SK-N-SH (cell line): ENCODE measurements around the gene IGF2BP3. TPM values are rescaled to one million over a fixed set of nuclear protein-coding genes. Genes with fewer than 3 reads are reported as not detected.
A peak's percentile ranks its signal among the peaks of the same experiment; 100 is the strongest.

Experiments used
- CTCF ChIA-PET: fragments of 300-600, 350-600 bp; formaldehyde crosslinking; extraction: SDS; loops from one replicate; lab custom pipeline; 2021; lab: Yijun Ruan, JAX
- POLR2A ChIA-PET: fragments of 350-600 bp; sonication (Branson Sonifier 250); formaldehyde crosslinking; extraction: SDS; loops from one replicate; lab custom pipeline; 2020; ENCODE audit warnings: antibody characterized with exemption, inconsistent platforms; lab: Yijun Ruan, JAX
- DNase-seq: peaks from one replicate; pipeline ENCODE4 v3.0.0; 2012
- H2AFZ ChIP-seq: fragments of 200-600 bp; sonication (generic); 2 replicates; pipeline ENCODE4 v1.8.1; 2016; ENCODE audit warnings: antibody characterized with exemption, mild to moderate bottlenecking, low read depth
- H3F3A ChIP-seq: fragments of 200-600 bp; sonication (generic); replicated peaks from 2 replicates; pipeline ENCODE3; 2016; ENCODE audit warnings: antibody characterized with exemption, mild to moderate bottlenecking; ENCODE audit not compliant: insufficient read depth
- H3K27ac ChIP-seq, 2 experiments: fragments of 200-500 bp in 1 of 2; fragments of 200-600 bp in 1 of 2; sonication (Bioruptor generic) in 1 of 2; sonication (generic), shearing (Covaris generic) in 1 of 2; 2 replicates each; pipeline versions ENCODE4 v1.5.1 to v1.6.1; 2014 to 2016; ENCODE audit warnings: low read depth in 2 of 2, inconsistent platforms in 1 of 2, low read length in 1 of 2, mild to moderate bottlenecking in 1 of 2, mixed read lengths in 1 of 2
- H3K27me3 ChIP-seq: fragments of 200-600 bp; sonication (generic), shearing (Covaris generic); 2 replicates; pipeline ENCODE4 v1.6.1; 2016; ENCODE audit warnings: mixed run types; ENCODE audit not compliant: insufficient read depth
- H3K36me3 ChIP-seq, 2 experiments: fragments of 200-500 bp in 1 of 2; fragments of 200-600 bp in 1 of 2; sonication (Bioruptor generic) in 1 of 2; sonication (generic) in 1 of 2; replicated peaks in 1 of 2; 2 replicates each; pipeline versions ENCODE3 to v1.5.1; 2014 to 2016; ENCODE audit warnings: low read length in 1 of 2, mild to moderate bottlenecking in 1 of 2; ENCODE audit not compliant: insufficient read depth in 2 of 2, control insufficient read depth in 1 of 2
- H3K4me1 ChIP-seq, 2 experiments: fragments of 200-500 bp in 1 of 2; fragments of 200-600 bp in 1 of 2; sonication (Bioruptor generic) in 1 of 2; sonication (generic), shearing (Covaris generic) in 1 of 2; 2 replicates each; pipeline versions ENCODE4 v1.5.1 to v1.6.1; 2014 to 2016; ENCODE audit warnings: low read depth in 1 of 2, low read length in 1 of 2, mixed run types in 1 of 2; ENCODE audit not compliant: insufficient read depth in 2 of 2, control insufficient read depth in 1 of 2
- H3K4me2 ChIP-seq: fragments of 200-600 bp; sonication (generic), shearing (Covaris generic); 2 replicates; pipeline ENCODE4 v1.6.1; 2017; ENCODE audit warnings: mixed run types
- H3K4me3 ChIP-seq, 2 experiments: fragments of 200-500 bp in 1 of 2; fragments of 200-600 bp in 1 of 2; sonication (Bioruptor generic) in 1 of 2; sonication (generic), shearing (Covaris generic) in 1 of 2; 2 replicates each; pipeline versions ENCODE4 v1.5.1 to v1.8.1; 2014 to 2016; ENCODE audit warnings: low read depth in 2 of 2, inconsistent platforms in 1 of 2, low read length in 1 of 2, mild to moderate bottlenecking in 1 of 2, mixed read lengths in 1 of 2, moderate library complexity in 1 of 2
- H3K79me2 ChIP-seq: fragments of 200-600 bp; sonication (generic); 2 replicates; pipeline ENCODE4 v1.8.1; 2017; ENCODE audit warnings: mild to moderate bottlenecking; ENCODE audit not compliant: insufficient read depth
- H3K9ac ChIP-seq: fragments of 200-600 bp; sonication (generic); 2 replicates; pipeline ENCODE4 v1.6.1; 2017; ENCODE audit warnings: mixed run types
- H3K9me2 ChIP-seq: fragments of 200-600 bp; sonication (generic); 2 replicates; pipeline ENCODE4 v1.6.1; 2017; ENCODE audit warnings: mixed run types
- H3K9me3 ChIP-seq: fragments of 200-600 bp; sonication (generic); 2 replicates; pipeline ENCODE4 v1.6.1; 2017; ENCODE audit warnings: mixed run types, mild to moderate bottlenecking, moderate library complexity
- H4K20me1 ChIP-seq: fragments of 200-600 bp; sonication (generic); 2 replicates; pipeline ENCODE4 v1.6.1; 2017; ENCODE audit warnings: mild to moderate bottlenecking, mixed run types; ENCODE audit not compliant: insufficient read depth
- CHD2 ChIP-seq: fragments of 150-350 bp; IDR thresholded peaks from 2 replicates; pipeline ENCODE4 v1.6.1; 2018; ENCODE audit warnings: low read length; ENCODE audit not compliant: partially characterized antibody
- CTCF ChIP-seq: fragments of 200-600 bp; sonication (generic); IDR thresholded peaks from 2 replicates; pipeline ENCODE4 v1.6.1; 2017; ENCODE audit warnings: antibody characterized with exemption, mild to moderate bottlenecking, moderate library complexity
- EP300 ChIP-seq, 2 experiments: IDR thresholded peaks; 2 replicates each; pipeline versions ENCODE4 v1.4.0 to v1.6.1; 2012; ENCODE audit warnings: borderline replicate concordance in 1 of 2, low read depth in 1 of 2, low read length in 1 of 2
- FOXJ3 ChIP-seq: sonication (generic); formaldehyde crosslinking; IDR thresholded peaks from 2 replicates; pipeline ENCODE4 v1.5.1; 2020; ENCODE audit warnings: mild to moderate bottlenecking, missing genetic modification reagents
- GABPA ChIP-seq: IDR thresholded peaks from 2 replicates; pipeline ENCODE4 v1.4.0; 2012; ENCODE audit warnings: low read depth, mild to moderate bottlenecking
- NRF1 ChIP-seq: IDR thresholded peaks from 2 replicates; pipeline ENCODE4 v1.6.1; 2012; ENCODE audit warnings: low read depth, mild to moderate bottlenecking, low read length
- POLR2AphosphoS5 ChIP-seq: IDR thresholded peaks from 2 replicates; pipeline ENCODE4 v1.6.1; 2012; ENCODE audit warnings: low read depth, low read length
- RAD21 ChIP-seq: IDR thresholded peaks from 2 replicates; pipeline ENCODE4 v1.6.1; 2012; ENCODE audit warnings: mild to moderate bottlenecking, low read length
- RCOR1 ChIP-seq: fragments of 150-350 bp; IDR thresholded peaks from 2 replicates; pipeline ENCODE4 v1.6.1; 2017; ENCODE audit warnings: antibody characterized with exemption, low read length
- RFX5 ChIP-seq: IDR thresholded peaks from 2 replicates; pipeline ENCODE4 v1.6.1; 2012; ENCODE audit warnings: mild to moderate bottlenecking, improper control_type of control experiment, low read length
- SIN3A ChIP-seq: IDR thresholded peaks from 2 replicates; pipeline ENCODE4 v1.6.1; 2012; ENCODE audit warnings: low read depth, mild to moderate bottlenecking, low read length, moderate library complexity, borderline replicate concordance
- SMC3 ChIP-seq: IDR thresholded peaks from 2 replicates; pipeline ENCODE4 v1.6.1; 2012; ENCODE audit warnings: low read depth, low read length, improper control_type of control experiment
- TCF12 ChIP-seq: IDR thresholded peaks from 2 replicates; pipeline ENCODE4 v1.4.0; 2012
- USF1 ChIP-seq: IDR thresholded peaks from 2 replicates; pipeline ENCODE4 v1.4.0; 2012; ENCODE audit warnings: low read depth, borderline replicate concordance
- USF2 ChIP-seq: fragments of 150-350 bp; IDR thresholded peaks from 2 replicates; pipeline ENCODE4 v1.6.1; 2017; ENCODE audit warnings: antibody characterized with exemption, low read length, low read depth, borderline replicate concordance
- WGBS: methylation state at CpG from one replicate; pipeline ENCODE4 v1.1.6; 2017; ENCODE audit warnings: low lambda C conversion rate; 5-methylcytosine and 5-hydroxymethylcytosine counted together
- polyA plus RNA-seq, 3 experiments: library from polyadenylated mRNA; depleted of rRNA; stranded (reverse); fragments of >200 nt; gene quantifications; 2 replicates each; pipeline ENCODE4 v1.2.3, GENCODE V29; 2012

The IGF2BP3 gene
- polyA plus RNA-seq, 1 of the 3 experiments (the other 2 are of a cell fraction) = 34.4 TPM

GRCh38 chr7:23299770-23300300 lies 170.5 kb downstream of the IGF2BP3 start:
- POLR2A ChIA-PET = interaction anchor here (1.5 kb wide), 1 partner anchor 9 kb away, joined by 4 read pairs; no protein-coding TSS in a partner anchor

GRCh38 chr7:23298885-23299769 lies 171.2 kb downstream of the IGF2BP3 start, which contains the start of gene MALSU1:
MALSU1 (plus strand) TSS chr7:23299339; CDS start chr7:23299353, 14 bp downstream.
- peak within 1 kb of the TSS; percentile 97 for H3K4me2 ChIP-seq
- CTCF ChIA-PET = interaction anchor here (1.0 to 2.7 kb wide), 4 partner anchors 22 to 114 kb away, joined by 3 to 8 read pairs (median 6); no protein-coding TSS in a partner anchor
- TF ChIP-seq POLR2AphosphoS5 = peak; percentile 97
- TF ChIP-seq RAD21 = no peak; the same call in 1 of the 2 replicates
- TF ChIP-seq FOXJ3 (CRISPR knock-in tag) = 0 out of 2 replicates have a peak, but pooled peaks have one; percentile 32
- TF ChIP-seq USF1 = no peak
- TF ChIP-seq CHD2 = peak; percentile 79
- TF ChIP-seq RFX5 = no peak
- TF ChIP-seq NRF1 = peak; percentile 70
- no peak for TF ChIP-seq USF2
- TF ChIP-seq SIN3A = peak; percentile 80
- peak; percentile 85 for TF ChIP-seq GABPA
- 0 out of 2 replicates have a peak, but pooled peaks have one; percentile 13 for TF ChIP-seq TCF12
- 0 out of 2 replicates have a peak, but pooled peaks have one; percentile 5 for TF ChIP-seq CTCF
- no peak; a peak in 1 of 4 replicates for TF ChIP-seq EP300 (IDR thresholded peaks at IDR 0.05; ENCODE audit: borderline replicate concordance in 1 of 2, low read depth in 1 of 2, low read length in 1 of 2)

More at GRCh38 chr7:23299770-23300300, 170.5 kb downstream of the IGF2BP3 start:
- H3K9ac ChIP-seq = peak overlapping the region; percentile 91
- peaks cover 7% of the 10 kb centered on the region for H3F3A ChIP-seq
- peak overlapping the region; percentile 97 for H3K4me2 ChIP-seq
- peak overlapping the region; percentile 74 to 77 for H3K27ac ChIP-seq
- no peaks in the 10 kb centered on the region for H3K27me3 ChIP-seq
- CTCF ChIA-PET = interaction anchor here (1.4 to 2.7 kb wide), 3 partner anchors 24 to 115 kb away, joined by 4 to 8 read pairs (median 7); no protein-coding TSS in a partner anchor
- TF ChIP-seq CTCF (no peak), RCOR1 (no peak), POLR2AphosphoS5 (no peak), SMC3 (no peak)
- H3K79me2 ChIP-seq = peaks cover 57% of the 10 kb centered on the region
- peaks cover 10 to 39% of the 10 kb centered on the region in 2 experiments for H3K36me3 ChIP-seq
- H2AFZ ChIP-seq = peak overlapping the region; percentile 89
- DNase-seq = peak; percentile 56
- H3K4me1 ChIP-seq = peaks cover 8 to 20% of the 10 kb centered on the region in 2 experiments; a peak in 3 of 4 replicates
- H4K20me1 ChIP-seq = no peaks in the 10 kb centered on the region; the same call in 1 of the 2 replicates
- H3K4me3 ChIP-seq = peak overlapping the region; percentile 85 to 100
- no peaks in the 10 kb centered on the region for H3K9me3 ChIP-seq
- 3% methylated on average over 12 of the region's 12 CpGs for WGBS
- no peaks in the 10 kb centered on the region for H3K9me2 ChIP-seq

More at GRCh38 chr7:23298885-23299769, 171.2 kb downstream of the IGF2BP3 start, which contains the start of gene MALSU1:
- DNase-seq = peak; percentile 99
- H3K36me3 ChIP-seq = peaks cover 8 to 32% of the 10 kb centered on the region in 2 experiments
- peaks cover 8 to 20% of the 10 kb centered on the region in 2 experiments; a peak in 3 of 4 replicates for H3K4me1 ChIP-seq
- peak within 1 kb of the TSS; percentile 89 for H2AFZ ChIP-seq
- WGBS = 2% methylated on average over 51 of the region's 59 CpGs
- H3F3A ChIP-seq = peaks cover 10% of the 10 kb centered on the region
- H3K9me2 ChIP-seq = no peaks in the 10 kb centered on the region
- no peaks in the 10 kb centered on the region for H3K9me3 ChIP-seq
- peak within 1 kb of the TSS; percentile 77 to 88 for H3K27ac ChIP-seq
- peaks cover 50% of the 10 kb centered on the region for H3K79me2 ChIP-seq
- peak within 1 kb of the TSS; percentile 85 to 100 for H3K4me3 ChIP-seq
- peak within 1 kb of the TSS; percentile 91 for H3K9ac ChIP-seq
- H4K20me1 ChIP-seq = no peaks in the 10 kb centered on the region; the same call in 1 of the 2 replicates
- H3K27me3 ChIP-seq = no peaks in the 10 kb centered on the region
- POLR2A ChIA-PET = interaction anchor here (0.8 to 1.5 kb wide), 3 partner anchors 9 to 209 kb away, joined by 3 to 4 read pairs (median 3); no protein-coding TSS in a partner anchor
